Activated T-cell treated with anti-CD3 and anti-CD28 coated beads for 1 hour (primary cell): ENCODE data around the gene FOXE1.

ENCODE experiments used
- DNase-seq: peaks from one replicate; pipeline ENCODE4 v3.0.0-alpha.2; 2020; ENCODE audit warnings: low read depth

Gene FOXE1

DNA sequence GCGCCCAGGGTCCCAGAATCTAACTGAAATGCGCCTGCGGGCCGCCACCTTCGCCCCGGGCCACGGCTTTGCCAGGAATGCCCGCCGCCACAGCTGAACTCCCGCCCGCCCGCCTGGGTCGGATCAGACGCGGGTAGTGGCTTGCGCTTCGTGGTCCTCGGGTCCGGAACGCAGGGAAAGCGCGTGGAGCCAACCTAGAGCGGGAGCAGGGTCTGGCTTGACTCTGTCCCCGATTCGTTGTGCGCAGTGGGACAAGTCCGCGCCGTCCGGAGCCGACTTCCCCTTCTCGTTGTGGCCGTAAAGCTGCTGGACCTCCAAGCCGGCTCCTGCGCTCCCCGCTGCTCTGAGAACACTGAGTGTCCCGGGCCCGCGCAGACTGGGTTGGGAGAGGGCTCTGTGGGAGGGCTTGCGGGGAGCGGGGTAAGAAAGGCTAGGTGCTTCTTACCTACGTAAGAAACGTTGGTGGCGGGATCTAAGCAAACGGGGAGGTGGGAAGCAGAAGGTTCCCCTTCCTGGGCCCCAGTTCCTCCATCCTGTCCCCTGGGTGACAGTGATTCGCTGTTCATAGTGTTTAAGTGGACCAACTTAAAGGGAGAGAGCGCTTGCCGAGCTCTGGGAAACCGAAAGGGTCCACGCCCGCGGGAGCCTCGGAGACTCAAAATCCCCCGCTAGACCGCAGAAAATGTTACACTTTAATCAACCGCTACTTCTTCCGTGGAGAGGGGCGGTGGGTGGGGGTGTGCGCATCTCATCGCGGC is 4.4 kb upstream of the FOXE1 start:
- no peak for DNase-seq

- no peak for DNase-seq
These were observed 3.0 kb upstream of the FOXE1 start for GRCh38 chr9:97849980-97850379.

- DNase-seq: no peak
These were observed 2.1 kb upstream of the FOXE1 start for GRCh38 chr9:97850746-97851445.

DNA sequence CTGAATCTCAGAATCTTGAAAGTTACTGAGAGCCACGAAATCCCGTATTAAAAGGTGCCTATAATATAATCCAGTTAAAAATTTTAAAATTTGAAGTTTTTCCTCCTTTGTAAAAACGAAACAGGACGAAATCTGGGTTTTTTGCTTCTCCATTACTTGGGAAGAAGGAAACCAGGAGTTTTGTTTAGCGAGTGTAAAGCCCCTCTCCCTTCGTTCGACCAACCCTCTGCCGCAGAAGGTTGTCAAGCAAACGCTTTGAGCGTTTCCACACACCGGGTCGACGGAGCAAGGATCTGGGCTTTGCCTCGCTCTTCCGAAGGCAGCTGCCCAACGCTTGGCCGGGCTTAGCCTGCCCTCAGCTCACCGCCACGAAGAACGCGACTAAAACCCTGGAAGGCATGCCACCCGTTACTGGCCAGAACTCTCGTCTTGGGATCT is 1.6 kb upstream of the FOXE1 start:
- DNase-seq: no peak

- DNase-seq: no peak
These were observed 1.0 kb upstream of the FOXE1 start for GRCh38 chr9:97852001-97852398.

DNA sequence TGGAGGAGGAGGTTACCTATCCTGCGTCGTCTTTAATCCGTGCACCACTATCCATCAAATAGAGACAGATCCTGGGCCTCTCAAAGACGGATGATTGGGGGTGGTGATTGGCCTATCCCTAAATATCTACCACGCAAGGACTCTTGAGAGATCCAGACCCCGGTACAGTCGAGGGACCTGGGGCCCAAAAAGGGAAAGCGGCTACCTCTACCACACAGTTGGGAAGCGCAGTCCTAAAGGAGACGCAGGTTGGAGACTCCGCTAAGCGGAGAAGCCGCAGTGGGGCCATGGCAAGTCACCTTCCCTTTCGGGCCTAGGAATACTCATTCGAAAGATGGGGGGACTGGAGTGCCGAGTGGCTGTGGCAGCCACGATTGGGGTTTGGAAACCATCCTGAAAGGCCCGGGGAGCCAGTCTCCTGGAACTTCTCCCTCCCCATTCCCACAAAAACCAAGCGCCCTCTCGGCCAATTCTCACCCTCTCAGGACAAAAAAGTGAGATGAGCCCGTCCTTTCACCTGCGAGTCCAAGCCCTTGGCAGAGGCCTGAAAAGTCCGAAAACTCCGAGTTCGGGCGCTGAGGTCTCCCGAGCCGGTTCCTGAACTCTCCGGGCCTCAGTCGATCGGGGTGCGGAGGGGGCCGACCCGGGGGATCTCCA is 499 bp upstream of the FOXE1 start:
- DNase-seq: no peak

GRCh38 chr9:97853844-97854695 is 1.0 kb downstream of the FOXE1 start:
- peak; percentile 40 for DNase-seq

DNA sequence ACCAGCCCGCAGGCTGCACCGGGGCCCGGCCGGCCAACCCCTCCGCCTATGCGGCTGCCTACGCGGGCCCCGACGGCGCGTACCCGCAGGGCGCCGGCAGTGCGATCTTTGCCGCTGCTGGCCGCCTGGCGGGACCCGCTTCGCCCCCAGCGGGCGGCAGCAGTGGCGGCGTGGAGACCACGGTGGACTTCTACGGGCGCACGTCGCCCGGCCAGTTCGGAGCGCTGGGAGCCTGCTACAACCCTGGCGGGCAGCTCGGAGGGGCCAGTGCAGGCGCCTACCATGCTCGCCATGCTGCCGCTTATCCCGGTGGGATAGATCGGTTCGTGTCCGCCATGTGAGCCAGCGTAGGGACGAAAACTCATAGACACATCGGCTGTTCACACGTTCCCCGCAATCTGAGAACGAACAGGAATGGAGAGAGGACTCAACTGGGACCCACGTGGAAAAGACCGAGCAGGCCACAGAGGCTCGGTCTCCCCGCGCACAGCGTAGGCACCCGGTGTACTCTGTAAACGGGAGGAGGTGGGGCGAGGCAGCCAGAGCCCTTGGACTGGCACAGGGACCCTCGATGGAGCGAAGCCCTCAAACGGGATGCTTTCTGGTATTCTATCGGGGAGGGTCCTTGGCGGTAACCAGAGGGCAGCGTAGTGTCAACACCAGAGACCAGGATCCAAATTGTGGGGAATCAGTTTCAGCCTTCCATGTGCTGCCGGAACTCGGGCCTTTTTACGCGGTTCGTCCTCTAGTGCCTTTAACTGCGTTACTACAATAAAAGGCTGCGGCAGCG is 1.9 kb downstream of the FOXE1 start:
- no peak for DNase-seq

- DNase-seq: no peak
These were observed 2.5 kb downstream of the FOXE1 start for GRCh38 chr9:97855486-97855875.

DNA sequence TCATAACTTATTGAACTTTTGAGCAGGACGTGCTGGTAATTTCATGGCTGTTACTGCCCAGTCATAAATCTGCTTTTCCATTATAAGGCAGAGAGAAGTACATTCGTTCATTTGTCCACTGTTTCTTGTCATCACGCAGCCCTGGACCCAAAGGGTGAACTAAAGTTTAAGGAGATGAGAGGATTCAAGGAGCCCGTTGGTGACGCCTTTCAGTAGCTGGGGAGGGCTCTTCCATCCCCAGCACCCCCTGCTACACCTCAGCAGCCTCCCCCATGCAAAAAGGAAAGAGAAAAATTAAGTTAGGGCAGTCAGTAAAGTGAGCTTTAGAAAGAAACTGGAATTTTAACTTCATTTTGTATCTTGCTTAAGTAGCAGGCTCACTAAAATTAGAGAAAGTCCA is 2.9 kb downstream of the FOXE1 start:
- DNase-seq: no peak

DNA sequence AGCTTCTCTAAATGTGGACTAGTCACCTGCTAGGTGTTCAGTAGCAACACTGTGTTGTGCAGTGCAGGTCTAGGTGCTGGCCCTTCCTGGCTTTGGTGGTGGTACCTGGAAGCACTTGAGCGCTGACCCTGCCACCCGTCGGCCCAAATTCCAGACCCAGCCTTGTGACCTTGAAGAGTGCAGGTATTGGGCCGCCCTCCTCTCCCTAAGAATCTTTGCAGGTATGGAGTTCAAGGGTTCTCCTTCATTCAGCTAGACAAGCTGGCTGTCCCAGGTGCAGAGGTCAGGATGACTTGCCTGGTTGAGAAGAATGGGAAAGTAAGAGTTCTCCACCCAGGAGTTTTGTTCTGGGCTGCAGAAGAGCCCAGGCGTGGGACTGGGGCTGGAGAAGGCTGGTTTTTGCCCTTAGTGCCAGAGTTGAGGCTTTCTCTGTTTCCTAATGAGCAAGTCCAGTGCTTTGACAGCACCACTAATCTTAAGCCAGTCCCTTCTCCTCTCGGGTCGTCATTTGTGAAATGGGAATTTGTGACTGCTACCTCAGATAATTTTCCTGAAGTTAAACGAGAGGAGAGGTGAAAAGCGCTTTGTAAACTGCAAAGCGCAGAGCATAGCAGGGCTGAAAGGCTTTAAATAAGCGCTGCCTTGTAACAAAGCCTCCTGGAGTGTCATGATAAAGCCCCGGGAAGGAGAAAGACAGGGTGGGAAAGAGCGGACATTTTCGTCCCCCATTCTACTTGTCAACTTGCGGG is 4.0 kb downstream of the FOXE1 start:
- DNase-seq: no peak

DNA sequence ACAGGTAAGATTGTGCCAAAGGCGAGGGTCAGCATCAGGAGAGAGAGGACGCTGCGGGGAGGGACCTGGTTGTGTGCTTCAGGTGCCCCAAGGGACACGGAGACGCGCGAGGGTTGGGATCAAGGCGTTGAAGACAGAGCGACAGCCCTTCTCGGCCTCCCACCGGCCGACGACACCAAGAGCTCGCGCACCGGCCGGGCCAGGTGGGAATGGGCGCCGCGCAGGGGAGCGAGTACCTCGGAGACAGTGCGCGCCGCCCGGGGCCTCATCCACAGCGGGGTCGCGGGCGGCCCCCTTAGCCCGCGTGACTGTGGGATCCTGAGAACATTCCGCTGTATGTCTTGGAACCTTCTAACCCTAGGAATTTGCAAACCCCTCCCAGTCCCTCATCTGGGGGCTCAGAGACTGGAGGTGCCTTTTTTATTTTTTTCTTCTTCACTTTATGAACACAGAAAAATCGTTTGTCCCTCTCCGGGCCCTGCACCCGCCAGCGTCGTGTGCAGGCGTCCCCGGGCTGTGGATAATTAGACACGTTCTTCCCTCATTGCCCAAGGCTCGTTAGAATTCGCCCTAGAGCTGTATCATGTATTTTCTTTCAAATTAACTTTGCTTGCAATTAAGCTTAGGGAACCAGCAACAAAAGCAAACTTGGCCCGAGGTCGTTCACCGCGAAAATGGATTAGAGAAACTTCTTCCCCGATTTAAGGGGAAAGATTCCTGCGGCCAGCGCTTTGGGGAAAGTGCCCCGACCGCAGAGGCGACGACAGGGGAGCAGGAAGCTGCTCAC is 4.8 kb downstream of the FOXE1 start:
- no peak for DNase-seq

DNA sequence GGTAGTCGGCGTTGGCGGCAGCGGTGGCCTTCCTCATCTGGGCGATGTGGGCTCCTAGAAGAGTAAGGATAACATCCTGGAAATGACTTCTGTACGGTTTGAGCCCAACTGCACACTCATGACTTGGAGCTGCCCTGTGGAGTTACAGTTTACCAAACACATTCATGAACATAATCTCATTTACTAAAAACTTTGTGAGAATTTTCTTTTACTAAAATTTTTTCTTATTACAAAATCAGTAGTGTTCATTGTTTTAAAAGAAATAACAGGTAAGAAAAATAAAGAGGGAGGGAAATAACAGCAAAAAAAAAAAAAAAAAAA is 5.3 kb downstream of the FOXE1 start:
- no peak for DNase-seq

- DNase-seq: no peak
These were observed 5.8 kb downstream of the FOXE1 start for GRCh38 chr9:97858826-97859225.

GRCh38 chr9:97859346-97859745 is 6.3 kb downstream of the FOXE1 start:
- no peak for DNase-seq

DNA sequence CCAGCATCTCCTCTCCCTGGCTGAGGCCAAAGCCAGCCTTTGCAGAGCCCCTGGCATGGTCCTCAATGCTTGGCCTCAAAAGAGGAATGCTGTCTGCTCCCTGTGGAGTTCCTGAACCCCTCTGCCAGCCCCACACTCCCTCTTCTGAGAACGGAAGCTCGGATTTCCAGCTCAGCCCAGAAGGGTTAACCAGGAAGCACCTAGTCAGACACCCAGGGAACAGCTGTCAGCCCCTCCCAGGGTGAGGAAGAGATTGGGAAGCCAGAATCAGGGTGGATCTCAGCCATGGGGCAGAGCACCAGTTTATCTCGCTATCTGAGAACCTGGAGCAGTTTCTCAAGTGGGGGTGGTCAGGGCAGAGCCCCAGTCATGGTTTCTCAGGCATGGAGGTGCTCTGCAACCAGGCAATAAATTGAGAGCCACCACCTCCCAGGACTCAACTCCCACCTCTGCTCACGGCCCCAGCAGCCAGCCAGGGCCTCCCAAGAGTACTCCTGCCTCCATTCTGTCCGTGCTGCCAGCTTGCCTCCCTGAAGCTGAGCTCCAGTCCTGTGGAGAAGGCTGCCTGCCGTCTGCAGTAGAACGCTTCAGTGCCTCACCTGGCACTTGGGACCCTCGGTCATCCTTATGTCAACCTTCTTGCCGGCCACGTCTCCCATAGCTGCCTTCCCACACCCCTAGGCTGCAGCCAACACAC is 7.6 kb downstream of the FOXE1 start:
- no peak for DNase-seq

DNA sequence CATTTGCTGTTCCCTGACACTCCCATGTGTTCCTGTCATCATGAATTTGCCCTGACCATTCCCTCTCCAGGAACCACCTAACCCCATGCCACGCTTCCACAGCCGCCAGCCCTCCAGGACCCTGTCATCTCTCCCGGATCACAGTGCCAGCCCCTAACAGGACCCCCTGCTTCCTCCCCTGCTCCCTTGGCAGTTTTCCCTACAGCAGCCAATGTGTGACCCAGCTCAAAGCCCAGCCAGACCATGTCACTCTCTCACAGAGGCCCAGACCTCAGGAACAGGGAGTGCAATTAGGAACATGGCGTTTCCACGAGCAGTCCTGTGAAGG is 8.1 kb downstream of the FOXE1 start:
- no peak for DNase-seq

GRCh38 chr9:97863314-97863713 is 10.3 kb downstream of the FOXE1 start:
- no peak for DNase-seq

- DNase-seq: no peak
These were observed 11.4 kb downstream of the FOXE1 start for GRCh38 chr9:97864396-97864795.

GRCh38 chr9:97866300-97866699 is 13.3 kb downstream of the FOXE1 start:
- no peak for DNase-seq
